Naive thymus-derived CD4-positive, alpha-beta T cell (primary cell): ENCODE results near the gene CASTOR1. TPM values are rescaled to one million over a fixed set of nuclear protein-coding genes. Genes with fewer than 3 reads are reported as not detected.

Experiments used
- ATAC-seq: fragments of 150-1000 bp; cut with Tn5 transposase; 2 replicates; pipeline ENCODE4 v1.10.0; 2021; ENCODE audit warnings: mild to moderate bottlenecking, moderate library complexity
- CTCF ChIA-PET: fragments of 350-600 bp; sonication (Branson Sonifier 250); formaldehyde crosslinking; loops from one replicate; lab custom pipeline; 2021; ENCODE audit warnings: antibody characterized with exemption; lab: Charles Lee
- POLR2A ChIA-PET: fragments of 350-600 bp; sonication (Branson Sonifier 250); formaldehyde crosslinking; loops from one replicate; lab custom pipeline; 2021; ENCODE audit warnings: antibody characterized with exemption, inconsistent platforms; lab: Charles Lee
- DNase-seq, 9 donors: peaks; one replicate each; pipeline versions ENCODE4 v3.0.0 to v3.0.0-alpha.2; 2020 to 2022; ENCODE audit warnings: mixed read lengths in 1 of 9
- H3K27ac ChIP-seq: one replicate; pipeline ENCODE4 v1.7.0; 2013; ENCODE audit warnings: mild to moderate bottlenecking, low read depth, low read length, moderate library complexity
- H3K27me3 ChIP-seq, 2 donors: one replicate each; pipeline ENCODE4 v1.7.0; 2013; ENCODE audit warnings: low read length in 2 of 2, mild to moderate bottlenecking in 2 of 2, moderate library complexity in 2 of 2; ENCODE audit not compliant: control insufficient read depth in 2 of 2, insufficient read depth in 2 of 2
- H3K36me3 ChIP-seq, 3 experiments: 1 replicate in 2 of 3; 2 replicates in 1 of 3; pipeline ENCODE4 v1.7.0; 2013; ENCODE audit warnings: low read length in 3 of 3, mild to moderate bottlenecking in 3 of 3, moderate library complexity in 1 of 3; ENCODE audit not compliant: insufficient read depth in 3 of 3, control insufficient read depth in 2 of 3
- H3K4me1 ChIP-seq, 2 donors: one replicate each; pipeline ENCODE4 v1.7.0; 2013; ENCODE audit warnings: low read length in 2 of 2, mild to moderate bottlenecking in 2 of 2, moderate library complexity in 1 of 2; ENCODE audit not compliant: control insufficient read depth in 2 of 2, insufficient read depth in 2 of 2
- H3K4me3 ChIP-seq: 2 replicates; pipeline ENCODE4 v1.7.0; 2013; ENCODE audit warnings: mild to moderate bottlenecking, low read length
- H3K9me3 ChIP-seq, 3 experiments: 1 replicate in 2 of 3; 2 replicates in 1 of 3; pipeline ENCODE4 v1.7.0; 2013; ENCODE audit warnings: low read length in 3 of 3; ENCODE audit not compliant: control insufficient read depth in 2 of 3
- H3K27ac Mint-ChIP-seq, 9 donors: one replicate each; pipeline ENCODE4 v1.8.0; 2020 to 2022; ENCODE audit warnings: mixed read lengths in 9 of 9, mild to moderate bottlenecking in 8 of 9, moderate library complexity in 5 of 9, inconsistent platforms in 2 of 9
- H3K27me3 Mint-ChIP-seq, 5 donors: one replicate each; pipeline ENCODE4 v1.8.0; 2021 to 2022; ENCODE audit warnings: mixed read lengths in 5 of 5, mild to moderate bottlenecking in 1 of 5
- H3K36me3 Mint-ChIP-seq, 5 donors: one replicate each; pipeline ENCODE4 v1.8.0; 2020 to 2022; ENCODE audit warnings: mixed read lengths in 5 of 5, mild to moderate bottlenecking in 3 of 5, inconsistent platforms in 1 of 5
- H3K4me1 Mint-ChIP-seq, 7 donors: one replicate each; pipeline ENCODE4 v1.8.0; 2020 to 2022; ENCODE audit warnings: mixed read lengths in 7 of 7, mild to moderate bottlenecking in 3 of 7, inconsistent platforms in 1 of 7
- H3K4me3 Mint-ChIP-seq, 10 donors: one replicate each; pipeline ENCODE4 v1.8.0; 2020 to 2022; ENCODE audit warnings: mild to moderate bottlenecking in 10 of 10, mixed read lengths in 10 of 10, moderate library complexity in 6 of 10, inconsistent platforms in 2 of 10
- H3K9me3 Mint-ChIP-seq, 11 donors: one replicate each; pipeline ENCODE4 v1.8.0; 2020 to 2022; ENCODE audit warnings: mixed read lengths in 11 of 11, mild to moderate bottlenecking in 4 of 11, inconsistent platforms in 1 of 11, moderate library complexity in 1 of 11
- intact Hi-C, 2 donors: fragments of 100-400 bp; cut with micrococcal nuclease; formaldehyde crosslinking; loops; one replicate each; pipeline ENCODE4 v1.15.1; 2023
- polyA plus RNA-seq, 2 donors: library from polyadenylated mRNA; unstranded; fragments of 300-500 nt; fragmentation: Illumina TruSeq; gene quantifications; one replicate each; pipeline ENCODE4 v1.2.3, GENCODE V29; 2021
- total RNA-seq, 6 experiments: library from RNA in 5 of 6; stranded (reverse) in 5 of 6; gene quantifications; 1 replicate in 5 of 6; 2 replicates in 1 of 6; pipeline ENCODE4 v1.2.3 and lab custom pipeline; 2021 to 2026

The CASTOR1 gene
- total and polyA plus RNA-seq, 7 experiments from 2014 or later, result 12.4 to 43.0 (median 19.0) TPM

- H3K36me3 ChIP-seq, result no peaks in the 10 kb centered on the region
- peak overlapping the region; percentile 58 for H3K4me3 ChIP-seq
- Mint-ChIP-seq H3K4me1 (peaks cover 6 to 75% (median 26%) of the 10 kb centered on the region in 7 donors), H3K27ac (peak overlapping the region in 2 of 9 donors; percentile 53 to 99), H3K9me3 (no peaks in the 10 kb centered on the region), H3K4me3 (peak overlapping the region in 9 of 10 donors; percentile 60 to 97 (median 86)), H3K36me3 (peaks cover 0 to 48% (median 0%) of the 10 kb centered on the region in 5 donors), H3K27me3 (peaks cover 0 to 37% (median 6%) of the 10 kb centered on the region in 5 donors)
- no peak for ATAC-seq
- peak in 1 of 9 donors; percentile 57 for DNase-seq
- no peaks in the 10 kb centered on the region for H3K27me3 ChIP-seq
- peaks cover 0 to 18% of the 10 kb centered on the region in 2 donors for H3K4me1 ChIP-seq
- ChIA-PET CTCF (interaction anchor here (0.7 kb wide), 1 partner anchor 137 kb away, joined by 3 read pairs; no protein-coding TSS in a partner anchor), POLR2A (interaction anchor here (0.5 kb wide), 1 partner anchor 27 kb away, joined by 3 read pairs; no protein-coding TSS in a partner anchor)
- H3K9me3 ChIP-seq, result no peaks in the 10 kb centered on the region
- no peak overlapping the region for H3K27ac ChIP-seq
- intact Hi-C loops, result no loop called here
Observed at GRCh38 chr22:30245181-30245984, 43.9 kb downstream of the CASTOR1 start.

- peaks cover 6 to 73% (median 24%) of the 10 kb centered on the region in 7 donors for H3K4me1 Mint-ChIP-seq
Observed at GRCh38 chr22:30244641-30245040, 44.7 kb downstream of the CASTOR1 start.

GRCh38 chr22:30244066-30244465 is 45.2 kb downstream of the CASTOR1 start:
- H3K9me3 Mint-ChIP-seq, result no peaks in the 10 kb centered on the region
- H3K27me3 Mint-ChIP-seq, result peaks cover 0 to 37% (median 6%) of the 10 kb centered on the region in 5 donors
- H3K27ac Mint-ChIP-seq, result peak overlapping the region in 1 of 9 donors; percentile 99
- peaks cover 6 to 77% (median 21%) of the 10 kb centered on the region in 7 donors for H3K4me1 Mint-ChIP-seq
- ChIA-PET POLR2A (no interaction called here), CTCF (no interaction called here)
- no peak for DNase-seq
- no peak for ATAC-seq
- no peaks in the 10 kb centered on the region for H3K36me3 ChIP-seq
- H3K4me3 Mint-ChIP-seq, result peak overlapping the region in 3 of 10 donors; percentile 33 to 97 (median 39)
- peaks cover 0 to 51% (median 0%) of the 10 kb centered on the region in 5 donors for H3K36me3 Mint-ChIP-seq
- H3K9me3 ChIP-seq, result no peaks in the 10 kb centered on the region
- H3K27ac ChIP-seq, result no peak overlapping the region
- H3K4me3 ChIP-seq, result no peak overlapping the region
- intact Hi-C loops, result no loop called here
- no peaks in the 10 kb centered on the region for H3K27me3 ChIP-seq
- H3K4me1 ChIP-seq, result peaks cover 0 to 18% of the 10 kb centered on the region in 2 donors

More at GRCh38 chr22:30244641-30245040, 44.7 kb downstream of the CASTOR1 start:
- no peak for ATAC-seq
- Mint-ChIP-seq H3K27ac (peak overlapping the region in 2 of 9 donors; percentile 47 to 99), H3K9me3 (no peaks in the 10 kb centered on the region), H3K27me3 (peaks cover 0 to 37% (median 6%) of the 10 kb centered on the region in 5 donors), H3K4me3 (peak overlapping the region in 8 of 10 donors; percentile 10 to 97 (median 62)), H3K36me3 (peaks cover 0 to 49% (median 0%) of the 10 kb centered on the region in 5 donors)
- Histone ChIP-seq H3K36me3 (no peaks in the 10 kb centered on the region), H3K4me3 (no peak overlapping the region), H3K27ac (no peak overlapping the region), H3K9me3 (no peaks in the 10 kb centered on the region), H3K27me3 (no peaks in the 10 kb centered on the region), H3K4me1 (peaks cover 0 to 18% of the 10 kb centered on the region in 2 donors)
- DNase-seq, result no peak
- intact Hi-C loops, result no loop called here
- CTCF ChIA-PET, result no interaction called here
- POLR2A ChIA-PET, result interaction anchor here (0.5 kb wide), 1 partner anchor 26 kb away, joined by 3 read pairs; no protein-coding TSS in a partner anchor

- no peaks in the 10 kb centered on the region for H3K36me3 ChIP-seq
- Mint-ChIP-seq H3K36me3 (peaks cover 0 to 55% (median 0%) of the 10 kb centered on the region in 5 donors), H3K4me1 (peaks cover 6 to 80% (median 20%) of the 10 kb centered on the region in 7 donors), H3K27me3 (peaks cover 0 to 36% (median 5%) of the 10 kb centered on the region in 5 donors), H3K9me3 (no peaks in the 10 kb centered on the region), H3K27ac (peak overlapping the region in 1 of 9 donors; percentile 99), H3K4me3 (peak overlapping the region in 1 of 10 donors; percentile 97)
- H3K27me3 ChIP-seq, result no peaks in the 10 kb centered on the region
- H3K4me1 ChIP-seq, result peaks cover 0 to 18% of the 10 kb centered on the region in 2 donors
- ATAC-seq, result no peak
- no peaks in the 10 kb centered on the region for H3K9me3 ChIP-seq
- DNase-seq, result no peak
- POLR2A ChIA-PET, result no interaction called here
- no peak overlapping the region for H3K4me3 ChIP-seq
- CTCF ChIA-PET, result no interaction called here
- no peak overlapping the region for H3K27ac ChIP-seq
- intact Hi-C loops, result no loop called here
Observed at GRCh38 chr22:30243661-30244060, 45.6 kb downstream of the CASTOR1 start.

- Mint-ChIP-seq H3K27ac (peak overlapping the region in 1 of 9 donors; percentile 77), H3K27me3 (peaks cover 0 to 21% (median 0%) of the 10 kb centered on the region in 5 donors), H3K9me3 (no peaks in the 10 kb centered on the region), H3K4me3 (peak overlapping the region in 1 of 10 donors; percentile 97), H3K4me1 (peaks cover 4 to 78% (median 10%) of the 10 kb centered on the region in 7 donors), H3K36me3 (peaks cover 0 to 56% (median 0%) of the 10 kb centered on the region in 5 donors)
- Histone ChIP-seq H3K27ac (no peak overlapping the region), H3K4me3 (no peak overlapping the region), H3K27me3 (no peaks in the 10 kb centered on the region), H3K4me1 (peaks cover 0 to 10% of the 10 kb centered on the region in 2 donors), H3K9me3 (no peaks in the 10 kb centered on the region), H3K36me3 (no peaks in the 10 kb centered on the region)
- ChIA-PET POLR2A (no interaction called here), CTCF (no interaction called here)
- ATAC-seq (no peak), DNase-seq (no peak)
- intact Hi-C loops, result no loop called here
Observed at GRCh38 chr22:30241576-30242371, 47.5 kb downstream of the CASTOR1 start.
